GM12891 (cell line): ENCODE data around the gene IL18.

Experiments used
- PAX5 ChIP-seq: IDR thresholded peaks from 2 replicates; pipeline ENCODE4 v1.6.1; 2011; ENCODE audit warnings: low read length, moderate library complexity, mild to moderate bottlenecking; ENCODE audit not compliant: insufficient read depth, severe bottlenecking
- POLR2A ChIP-seq: IDR thresholded peaks from 2 replicates; pipeline ENCODE4 v1.6.1; 2011; ENCODE audit warnings: low read depth, low read length, control low read depth
- POLR2AphosphoS5 ChIP-seq: IDR thresholded peaks from 2 replicates; pipeline ENCODE4 v1.6.1; 2011; ENCODE audit warnings: low read depth, low read length, control low read depth
- POU2F2 ChIP-seq: IDR thresholded peaks from 2 replicates; pipeline ENCODE4 v1.6.1; 2011; ENCODE audit warnings: low read depth, mild to moderate bottlenecking, control low read depth, low read length, moderate library complexity
- SPI1 ChIP-seq: IDR thresholded peaks from 2 replicates; pipeline ENCODE4 v1.6.1; 2011; ENCODE audit warnings: low read depth, low read length, control low read depth
- TAF1 ChIP-seq: IDR thresholded peaks from 2 replicates; pipeline ENCODE4 v1.6.1; 2011; ENCODE audit warnings: low read depth, low read length, control low read depth

- TF ChIP-seq TAF1 (no peak), POLR2A (no peak), POLR2AphosphoS5 (no peak), POU2F2 (no peak), PAX5 (no peak), SPI1 (no peak)
Observed at GRCh38 chr11:112161012-112161411, 2.9 kb downstream of the IL18 start.
